Memory B cell (primary cell): ENCODE results near the gene PDCL2.
"Not testable (repeated sequence)": the region's sequence is repeated elsewhere in the genome, so short reads cannot be mapped to it uniquely, and the experiment has no call there.

Experiments
- ATAC-seq: fragments of 150-1000 bp; cut with Tn5 transposase; 2 replicates; pipeline ENCODE4 v1.10.0; 2021; ENCODE audit warnings: low read depth, mild to moderate bottlenecking, moderate library complexity
- DNase-seq, 2 donors: peaks; one replicate each; pipeline ENCODE4 v3.0.0; 2022; ENCODE audit warnings: low spot score in 2 of 2
- H3K27ac Mint-ChIP-seq: one replicate; pipeline ENCODE4 v1.8.0; 2022; ENCODE audit warnings: mild to moderate bottlenecking, moderate library complexity, mixed read lengths
- H3K27me3 Mint-ChIP-seq: one replicate; pipeline ENCODE4 v1.8.0; 2022; ENCODE audit warnings: mixed read lengths
- H3K36me3 Mint-ChIP-seq: one replicate; pipeline ENCODE4 v1.8.0; 2022; ENCODE audit warnings: mild to moderate bottlenecking, mixed read lengths
- H3K4me1 Mint-ChIP-seq: one replicate; pipeline ENCODE4 v1.8.0; 2022; ENCODE audit warnings: mixed read lengths
- H3K4me3 Mint-ChIP-seq: one replicate; pipeline ENCODE4 v1.8.0; 2022; ENCODE audit warnings: mild to moderate bottlenecking, moderate library complexity, mixed read lengths
- H3K9me3 Mint-ChIP-seq: one replicate; pipeline ENCODE4 v1.8.0; 2022; ENCODE audit warnings: mixed read lengths

Gene PDCL2

GRCh38 chr4:55612341-55612740, 20.3 kb upstream of the PDCL2 start:
- H3K9me3 Mint-ChIP-seq, result no peaks in the 10 kb centered on the region

GRCh38 chr4:55611358-55612059, 19.5 kb upstream of the PDCL2 start:
- Mint-ChIP-seq H3K9me3 (no peaks in the 10 kb centered on the region), H3K27ac (no peak overlapping the region), H3K36me3 (no peaks in the 10 kb centered on the region), H3K4me3 (no peak overlapping the region), H3K4me1 (no peaks in the 10 kb centered on the region), H3K27me3 (no peaks in the 10 kb centered on the region)
- DNase-seq, result no peak
- no peak for ATAC-seq

More at GRCh38 chr4:55612341-55612740, 20.3 kb upstream of the PDCL2 start:
- Mint-ChIP-seq H3K4me3 (no peak overlapping the region), H3K27ac (no peak overlapping the region), H3K36me3 (no peaks in the 10 kb centered on the region), H3K4me1 (no peaks in the 10 kb centered on the region), H3K27me3 (no peaks in the 10 kb centered on the region)
- DNase-seq (no peak), ATAC-seq (no peak)

DNA sequence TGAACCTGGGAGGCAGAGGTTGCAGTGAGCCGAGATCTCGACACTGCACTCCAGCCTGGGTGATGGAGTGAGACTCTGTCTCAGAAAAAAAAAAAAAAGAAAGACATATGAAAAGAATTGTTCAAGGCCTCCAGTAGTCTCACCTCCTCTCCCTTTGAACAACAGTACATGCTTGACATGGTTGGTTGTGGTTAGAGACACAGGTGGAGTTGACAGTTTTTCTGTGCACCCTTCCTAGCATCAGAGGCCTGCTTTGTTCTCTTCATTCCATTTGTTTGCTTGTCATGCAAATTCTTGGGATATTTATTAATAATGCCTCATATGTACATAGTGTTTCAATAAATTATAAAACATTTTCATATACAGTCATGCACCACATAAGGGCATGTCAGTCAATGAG, 18.3 kb upstream of the PDCL2 start:
- Mint-ChIP-seq H3K4me3 (no peak overlapping the region), H3K4me1 (no peaks in the 10 kb centered on the region), H3K27me3 (no peaks in the 10 kb centered on the region), H3K36me3 (no peaks in the 10 kb centered on the region), H3K27ac (no peak overlapping the region), H3K9me3 (no peaks in the 10 kb centered on the region)
- no peak for ATAC-seq
- no peak for DNase-seq

DNA sequence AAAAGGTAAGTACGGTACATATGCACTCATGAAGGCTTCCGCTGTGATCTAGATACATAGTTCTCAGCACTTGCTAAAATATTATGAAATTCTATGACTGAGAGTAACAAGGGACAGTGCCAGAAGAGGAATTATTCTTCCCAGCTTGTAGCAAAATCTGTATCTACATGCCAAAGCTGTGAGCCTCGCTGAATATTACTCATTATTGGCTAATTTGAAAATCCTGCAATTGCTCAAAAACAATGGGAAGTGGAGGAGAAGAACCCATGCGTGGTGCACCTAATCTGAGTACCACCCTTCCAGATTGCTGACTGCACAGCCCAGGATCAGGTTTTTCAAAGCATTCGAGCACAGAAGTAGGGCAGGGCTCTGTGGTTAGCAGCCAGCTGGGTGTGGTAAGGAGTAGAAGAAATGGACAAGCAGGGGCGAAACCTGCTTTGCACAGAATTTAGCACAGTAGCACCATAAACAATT, 17.4 kb upstream of the PDCL2 start:
- no peaks in the 10 kb centered on the region for H3K4me1 Mint-ChIP-seq
- no peak overlapping the region for H3K4me3 Mint-ChIP-seq
- ATAC-seq (no peak), DNase-seq (no peak)
- H3K36me3 Mint-ChIP-seq, result no peaks in the 10 kb centered on the region
- peaks cover 2% of the 10 kb centered on the region for H3K27me3 Mint-ChIP-seq
- H3K9me3 Mint-ChIP-seq, result no peaks in the 10 kb centered on the region
- H3K27ac Mint-ChIP-seq, result no peak overlapping the region

DNA sequence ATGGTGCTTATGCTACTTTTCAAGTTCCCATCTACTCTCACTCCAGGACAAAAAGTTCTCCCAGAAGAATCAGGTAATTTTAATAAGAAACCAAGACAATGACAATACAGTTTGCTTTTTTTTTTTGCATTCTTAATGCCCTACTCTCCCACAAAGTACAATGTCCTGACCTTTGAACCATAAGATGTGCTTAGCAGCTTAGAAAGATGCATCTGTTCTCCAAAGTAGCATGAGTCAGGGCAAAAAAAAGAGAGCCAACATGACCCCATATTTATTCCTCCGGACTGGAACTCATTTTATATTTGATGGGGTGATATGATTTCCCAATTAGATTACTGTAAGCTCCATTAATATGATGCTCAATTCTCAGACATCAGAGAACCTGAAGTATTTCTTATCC, 16.5 kb upstream of the PDCL2 start:
- no peak overlapping the region for H3K27ac Mint-ChIP-seq
- ATAC-seq (no peak), DNase-seq (no peak)
- peaks cover 2% of the 10 kb centered on the region for H3K27me3 Mint-ChIP-seq
- H3K9me3 Mint-ChIP-seq, result no peaks in the 10 kb centered on the region
- no peak overlapping the region for H3K4me3 Mint-ChIP-seq
- no peaks in the 10 kb centered on the region for H3K4me1 Mint-ChIP-seq
- H3K36me3 Mint-ChIP-seq, result no peaks in the 10 kb centered on the region

GRCh38 chr4:55604996-55605395, 13.0 kb upstream of the PDCL2 start:
- no peaks in the 10 kb centered on the region for H3K9me3 Mint-ChIP-seq
- no peaks in the 10 kb centered on the region for H3K36me3 Mint-ChIP-seq
- no peak for ATAC-seq

DNA sequence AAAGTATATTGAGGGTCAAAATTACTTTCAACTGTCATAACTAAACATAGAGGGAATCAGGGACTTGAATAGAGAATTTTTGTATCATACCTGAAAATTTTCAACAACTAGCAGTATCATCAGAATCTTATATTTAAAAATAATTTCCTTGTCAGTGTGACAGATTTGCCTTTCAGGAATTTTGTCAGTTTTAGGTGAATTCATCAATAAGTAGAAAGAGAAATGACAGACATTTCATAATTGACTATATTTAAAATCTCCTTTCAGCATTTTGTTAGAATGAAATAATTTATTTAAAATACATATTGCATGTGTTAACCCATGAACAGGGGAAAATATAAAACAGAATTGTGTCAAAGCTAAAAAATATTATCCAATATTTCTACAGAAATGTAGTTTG, 8.6 kb upstream of the PDCL2 start:
- H3K36me3 Mint-ChIP-seq, result no peaks in the 10 kb centered on the region
- no peak overlapping the region for H3K4me3 Mint-ChIP-seq
- ATAC-seq, result no peak
- DNase-seq, result no peak
- H3K27me3 Mint-ChIP-seq, result peaks cover 2% of the 10 kb centered on the region
- no peaks in the 10 kb centered on the region for H3K4me1 Mint-ChIP-seq
- peaks cover 1% of the 10 kb centered on the region for H3K9me3 Mint-ChIP-seq
- no peak overlapping the region for H3K27ac Mint-ChIP-seq

More at GRCh38 chr4:55604996-55605395, 13.0 kb upstream of the PDCL2 start:
- DNase-seq, result no peak
- peaks cover 2% of the 10 kb centered on the region for H3K27me3 Mint-ChIP-seq
- H3K4me1 Mint-ChIP-seq, result no peaks in the 10 kb centered on the region
- H3K4me3 Mint-ChIP-seq, result no peak overlapping the region
- no peak overlapping the region for H3K27ac Mint-ChIP-seq

GRCh38 chr4:55598641-55599040, 6.6 kb upstream of the PDCL2 start:
- no peak overlapping the region for H3K4me3 Mint-ChIP-seq
- no peak overlapping the region for H3K27ac Mint-ChIP-seq
- H3K4me1 Mint-ChIP-seq, result no peaks in the 10 kb centered on the region
- no peaks in the 10 kb centered on the region for H3K36me3 Mint-ChIP-seq
- H3K9me3 Mint-ChIP-seq, result peaks cover 1% of the 10 kb centered on the region
- H3K27me3 Mint-ChIP-seq, result no peaks in the 10 kb centered on the region
- DNase-seq (no peak), ATAC-seq (no peak)

DNA sequence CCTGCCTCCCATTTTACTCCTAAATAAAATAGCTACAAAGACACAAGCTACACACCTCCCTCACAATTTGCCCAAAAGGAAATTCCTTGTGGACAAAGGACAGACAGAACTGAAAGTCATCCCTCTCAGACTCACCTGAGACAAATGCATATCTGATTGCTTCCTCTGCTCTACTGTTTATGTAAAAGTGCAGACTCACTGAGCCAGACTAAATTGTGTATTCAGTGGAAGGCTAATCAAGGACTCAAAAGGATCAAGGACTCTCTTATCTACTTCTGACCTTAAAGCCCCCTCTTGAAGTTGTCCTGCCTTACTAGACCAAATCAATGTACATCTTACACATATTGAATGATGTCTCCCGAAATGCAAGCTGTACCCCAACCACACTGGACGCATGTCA, 3.9 kb downstream of the PDCL2 start:
- Mint-ChIP-seq H3K27ac (no peak overlapping the region), H3K36me3 (peaks cover 10% of the 10 kb centered on the region), H3K27me3 (peaks cover 10% of the 10 kb centered on the region), H3K4me3 (no peak overlapping the region), H3K4me1 (no peaks in the 10 kb centered on the region), H3K9me3 (peaks cover 12% of the 10 kb centered on the region)
- DNase-seq, result no peak
- no peak for ATAC-seq

- not testable (repeated sequence) for H3K9me3 Mint-ChIP-seq, ATAC-seq, H3K27me3 Mint-ChIP-seq, H3K36me3 Mint-ChIP-seq, DNase-seq, H3K4me1 Mint-ChIP-seq, H3K27ac Mint-ChIP-seq, H3K4me3 Mint-ChIP-seq
Observed at GRCh38 chr4:55582773-55583172, 9.3 kb downstream of the PDCL2 start.

- Mint-ChIP-seq H3K4me1 (no peaks in the 10 kb centered on the region), H3K27me3 (peaks cover 2% of the 10 kb centered on the region), H3K4me3 (no peak overlapping the region), H3K9me3 (peaks cover 15% of the 10 kb centered on the region), H3K36me3 (peaks cover 3% of the 10 kb centered on the region), H3K27ac (no peak overlapping the region)
- no peak for ATAC-seq
- DNase-seq, result no peak
Observed at GRCh38 chr4:55578341-55579010, 13.6 kb downstream of the PDCL2 start.

DNA sequence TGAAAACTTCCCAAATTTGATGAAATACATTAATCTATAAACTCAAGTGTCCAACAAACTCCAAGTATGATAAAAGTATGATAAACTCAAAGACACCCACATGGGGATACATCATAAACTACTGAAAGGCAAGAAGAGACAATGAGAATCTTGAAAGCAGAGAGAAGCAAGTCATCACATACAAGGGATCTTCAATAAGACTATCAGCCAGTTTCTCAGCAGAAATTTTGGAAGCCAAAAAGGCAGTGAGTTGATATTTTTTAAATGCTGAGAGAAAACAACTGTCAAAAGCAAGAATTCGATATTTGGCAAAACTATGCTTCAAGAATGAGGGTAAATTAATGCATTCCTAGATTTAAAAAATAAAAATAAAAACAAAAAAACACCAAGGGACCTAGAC, 16.5 kb downstream of the PDCL2 start:
- no peak for ATAC-seq
- no peaks in the 10 kb centered on the region for H3K4me1 Mint-ChIP-seq

DNA sequence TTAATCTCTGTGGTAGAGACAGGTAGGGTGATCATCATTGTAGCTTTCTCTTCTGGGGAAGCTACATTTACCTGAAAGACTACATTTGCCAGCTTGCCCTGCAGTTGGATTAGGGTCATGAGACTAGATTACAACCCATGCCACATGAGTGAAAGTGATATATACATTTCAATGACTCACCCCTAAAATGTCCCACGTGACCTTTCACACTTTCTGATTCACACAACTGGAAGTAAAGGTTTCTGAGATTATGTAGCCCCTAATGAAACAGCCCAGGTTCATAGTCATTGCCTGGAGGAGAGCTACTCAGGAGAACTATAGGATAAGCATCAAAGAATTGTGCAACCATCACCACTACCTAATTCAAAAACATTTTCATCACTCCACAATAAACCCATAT, 17.8 kb downstream of the PDCL2 start:
- H3K27ac Mint-ChIP-seq, result no peak overlapping the region
- peaks cover 3% of the 10 kb centered on the region for H3K36me3 Mint-ChIP-seq
- no peaks in the 10 kb centered on the region for H3K4me1 Mint-ChIP-seq
- peaks cover 11% of the 10 kb centered on the region for H3K9me3 Mint-ChIP-seq
- DNase-seq (no peak), ATAC-seq (no peak)
- H3K4me3 Mint-ChIP-seq, result no peak overlapping the region
- H3K27me3 Mint-ChIP-seq, result peaks cover 2% of the 10 kb centered on the region

More for the DNA sequence above, 16.5 kb downstream of the PDCL2 start:
- no peak for DNase-seq
- Mint-ChIP-seq H3K36me3 (peaks cover 3% of the 10 kb centered on the region), H3K27ac (no peak overlapping the region), H3K9me3 (peaks cover 11% of the 10 kb centered on the region), H3K4me3 (no peak overlapping the region), H3K27me3 (peaks cover 2% of the 10 kb centered on the region)

DNA sequence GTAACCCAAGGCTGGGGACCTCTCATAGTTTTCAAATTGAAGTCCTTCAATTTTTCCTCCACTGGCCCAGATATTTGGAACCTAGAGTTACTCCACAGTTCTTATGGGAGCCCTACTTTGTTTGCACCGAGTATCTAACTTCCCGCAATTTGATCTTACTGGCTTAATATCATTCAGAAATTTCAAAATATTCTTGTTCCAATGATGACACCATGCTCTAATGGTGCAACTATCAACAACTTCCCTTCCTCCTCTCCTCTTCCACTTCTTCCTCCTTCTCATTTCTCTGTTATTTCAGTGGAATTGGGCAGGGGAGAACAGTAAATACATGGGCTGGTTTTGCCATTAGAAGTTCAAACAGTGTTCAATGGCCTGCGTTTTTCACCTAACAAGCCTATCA, 20.2 kb downstream of the PDCL2 start:
- H3K36me3 Mint-ChIP-seq, result peaks cover 3% of the 10 kb centered on the region
- no peak overlapping the region for H3K4me3 Mint-ChIP-seq
- ATAC-seq (no peak), DNase-seq (no peak)
- no peaks in the 10 kb centered on the region for H3K4me1 Mint-ChIP-seq
- H3K9me3 Mint-ChIP-seq, result peaks cover 11% of the 10 kb centered on the region
- no peak overlapping the region for H3K27ac Mint-ChIP-seq
- peaks cover 2% of the 10 kb centered on the region for H3K27me3 Mint-ChIP-seq
